ENCODE results near the gene R3HDM1. TPM values are rescaled to one million over a fixed set of nuclear protein-coding genes. Genes with fewer than 3 reads are reported as not detected.
A peak's percentile ranks its signal among the peaks of the same experiment; 100 is the strongest.
"Not testable (repeated sequence)": the region's sequence is repeated elsewhere in the genome, so short reads cannot be mapped to it uniquely, and the experiment has no call there.

R3HDM1 gene
- total RNA-seq, 1 donor from 2014 or later: 23.3 TPM

GRCh38 chr2:135641156-135642068, 110.1 kb downstream of the R3HDM1 start:
- no peak for DNase-seq (ENCODE audit: low read depth)

GRCh38 chr2:135647836-135648579, 116.7 kb downstream of the R3HDM1 start:
- no peak for DNase-seq (ENCODE audit: low read depth)

- no peak for DNase-seq (ENCODE audit: low read depth)
Measured at GRCh38 chr2:135650721-135651120, 119.4 kb downstream of the R3HDM1 start.

GRCh38 chr2:135651717-135652116, 120.4 kb downstream of the R3HDM1 start:
- DNase-seq (ENCODE audit: low read depth): no peak

GRCh38 chr2:135654239-135654638, 123.0 kb downstream of the R3HDM1 start:
- not testable (repeated sequence) for DNase-seq (ENCODE audit: low read depth)

- no peak for DNase-seq (ENCODE audit: low read depth)
Measured at GRCh38 chr2:135657806-135658582, 126.7 kb downstream of the R3HDM1 start.

- DNase-seq (ENCODE audit: low read depth): peak; percentile 63
Measured at GRCh38 chr2:135662088-135662487, 130.8 kb downstream of the R3HDM1 start.

- DNase-seq (ENCODE audit: low read depth): no peak
Measured at GRCh38 chr2:135663148-135663700, 131.9 kb downstream of the R3HDM1 start.

GRCh38 chr2:135664623-135665068, 133.4 kb downstream of the R3HDM1 start:
- peak; percentile 92 for DNase-seq (ENCODE audit: low read depth)

- DNase-seq (ENCODE audit: low read depth): no peak
Measured at GRCh38 chr2:135667045-135667444, 135.8 kb downstream of the R3HDM1 start.

GRCh38 chr2:135674453-135674852, 143.2 kb downstream of the R3HDM1 start:
- no peak for DNase-seq (ENCODE audit: low read depth)

- DNase-seq (ENCODE audit: low read depth): no peak
Measured at GRCh38 chr2:135676031-135676430, 144.7 kb downstream of the R3HDM1 start.

GRCh38 chr2:135679125-135679524, 147.8 kb downstream of the R3HDM1 start:
- DNase-seq (ENCODE audit: low read depth): no peak

GRCh38 chr2:135685361-135685760, 154.1 kb downstream of the R3HDM1 start:
- DNase-seq (ENCODE audit: low read depth): peak; percentile 21

- no peak for DNase-seq (ENCODE audit: low read depth)
Measured at GRCh38 chr2:135688978-135689377, 157.7 kb downstream of the R3HDM1 start.

- no peak for DNase-seq (ENCODE audit: low read depth)
Measured at GRCh38 chr2:135689679-135690078, 158.4 kb downstream of the R3HDM1 start.

GRCh38 chr2:135694711-135695110, 163.4 kb downstream of the R3HDM1 start:
- DNase-seq (ENCODE audit: low read depth): peak; percentile 46

GRCh38 chr2:135698838-135699237, 167.6 kb downstream of the R3HDM1 start:
- DNase-seq (ENCODE audit: low read depth): no peak

GRCh38 chr2:135701442-135701841, 170.2 kb downstream of the R3HDM1 start:
- DNase-seq (ENCODE audit: low read depth): peak; percentile 69

- no peak for DNase-seq (ENCODE audit: low read depth)
Measured at GRCh38 chr2:135703300-135703699, 172.0 kb downstream of the R3HDM1 start.

- not testable (repeated sequence) for DNase-seq (ENCODE audit: low read depth)
Measured at GRCh38 chr2:135704075-135704474, 172.8 kb downstream of the R3HDM1 start.

- DNase-seq (ENCODE audit: low read depth): no peak
Measured at GRCh38 chr2:135708159-135708558, 176.9 kb downstream of the R3HDM1 start.

Measured in renal cortical epithelial cell (primary cell).